NCI-H345 treated with DMSO at 0.1 percent for 48 hours (cell line): ENCODE measurements around the gene MISP3.

Experiments used
- DNase-seq: peaks from one replicate; lab custom pipeline; 2025; ENCODE audit not compliant: unreplicated experiment; lab: John Stamatoyannopoulos, UW

The MISP3 gene

GRCh38 chr19:14078411-14078810, 5.8 kb downstream of the MISP3 start:
- no peak for DNase-seq

- peak; percentile 97 for DNase-seq
Measured at GRCh38 chr19:14080887-14081796, 8.6 kb downstream of the MISP3 start.

- DNase-seq: no peak
Measured at GRCh38 chr19:14081797-14082674, 9.4 kb downstream of the MISP3 start.

GRCh38 chr19:14082675-14082960, 10.0 kb downstream of the MISP3 start:
- no peak for DNase-seq

- no peak for DNase-seq
Measured at GRCh38 chr19:14085309-14085995, 12.9 kb downstream of the MISP3 start, which contains the start of gene C19orf67. TSS of gene C19orf67 (minus strand) at chr19:14085783. CDS start at chr19:14085627, 156 bp downstream.

GRCh38 chr19:14086098-14086497, 13.5 kb downstream of the MISP3 start:
- no peak for DNase-seq

GRCh38 chr19:14088634-14089411, 16.2 kb downstream of the MISP3 start:
- no peak for DNase-seq

- DNase-seq: no peak
Measured at GRCh38 chr19:14089412-14089661, 16.8 kb downstream of the MISP3 start.

GRCh38 chr19:14089662-14090508, 17.3 kb downstream of the MISP3 start:
- no peak for DNase-seq

- no peak for DNase-seq
Measured at GRCh38 chr19:14090509-14091080, 18.0 kb downstream of the MISP3 start, which contains the start of gene SAMD1. TSS of gene SAMD1 (minus strand) at chr19:14090751.

GRCh38 chr19:14091081-14091812, 18.7 kb downstream of the MISP3 start:
- DNase-seq: no peak

GRCh38 chr19:14091813-14092462, 19.4 kb downstream of the MISP3 start:
- no peak for DNase-seq

GRCh38 chr19:14093117-14093823, 20.7 kb downstream of the MISP3 start:
- no peak for DNase-seq

- DNase-seq: no peak
Measured at GRCh38 chr19:14094854-14095253, 22.3 kb downstream of the MISP3 start.

GRCh38 chr19:14096272-14096992, 23.8 kb downstream of the MISP3 start:
- no peak for DNase-seq

- no peak for DNase-seq
Measured at GRCh38 chr19:14097532-14098151, 25.1 kb downstream of the MISP3 start.
